Upper lobe of right lung (tissue), 1 donor: ENCODE data around the gene ROR1. TPM values are rescaled to one million over a fixed set of nuclear protein-coding genes. Genes with fewer than 3 reads are reported as not detected.

ENCODE experiments used
- ATAC-seq: fragments of 200-7000 bp; cut with Tn5 transposase; one replicate; pipeline ENCODE4 v1.9.1; 2020; ENCODE audit warnings: mild to moderate bottlenecking, moderate library complexity
- DNase-seq: peaks from one replicate; pipeline ENCODE4 v3.0.0-alpha.2; 2020
- H3K27ac ChIP-seq: fragments of 200-600 bp; one replicate; pipeline ENCODE4 v1.8.0; 2022
- H3K27me3 ChIP-seq: fragments of 200-600 bp; one replicate; pipeline ENCODE4 v1.8.0; 2022; ENCODE audit warnings: mild to moderate bottlenecking
- H3K36me3 ChIP-seq: fragments of 200-600 bp; one replicate; pipeline ENCODE4 v1.8.0; 2022
- H3K4me1 ChIP-seq: fragments of 200-600 bp; one replicate; pipeline ENCODE4 v1.8.0; 2022
- H3K4me3 ChIP-seq: fragments of 200-600 bp; one replicate; pipeline ENCODE4 v1.8.0; 2022; ENCODE audit warnings: mild to moderate bottlenecking
- H3K9me3 ChIP-seq: fragments of 200-600 bp; one replicate; pipeline ENCODE4 v1.8.0; 2022
- intact Hi-C: fragments of 100-400 bp; cut with DNase I; formaldehyde crosslinking; loops from one replicate; pipeline ENCODE4 v1.11.0; 2022
- total RNA-seq: library from RNA; stranded (reverse); fragmentation: NEBNext Ultra II Directional; extraction: Animal tissue kit (Norgen Biotek cat#: 25700); gene quantifications from one replicate; pipeline ENCODE4 v1.2.1, GENCODE V29; 2021
- TF ChIP-seq, protein P1 (sequence below): fragments of 200-600 bp; IDR thresholded peaks from one replicate; pipeline ENCODE4 v1.8.0; 2022; ENCODE audit warnings: antibody characterized with exemption
- donor health status: DM: no; HTN: yes; CAD: no; lungs with severe emphysema.

The ROR1 gene
- total RNA-seq, 1 donor from 2014 or later: 21.4 TPM

DNA sequence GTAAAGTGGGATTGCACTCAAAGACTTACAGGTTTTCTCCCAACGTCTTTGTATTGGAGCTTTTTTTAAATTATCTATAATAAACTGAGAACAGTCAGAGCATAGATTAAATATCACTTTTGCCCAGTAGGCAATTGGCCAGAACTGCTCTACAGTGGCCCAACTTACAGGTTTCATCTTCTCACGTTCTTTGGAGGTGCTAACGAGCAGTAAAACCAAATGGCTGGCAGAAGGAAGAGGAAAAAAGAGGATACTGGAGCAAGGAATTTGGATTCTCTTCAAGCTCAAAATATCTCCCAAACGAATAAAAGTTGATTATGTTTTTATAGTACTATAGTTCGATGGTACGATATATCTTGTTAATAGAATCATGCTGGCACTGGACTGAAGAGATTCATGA is 201.1 kb downstream of the ROR1 start:
- Histone ChIP-seq H3K27ac (no peak overlapping the region), H3K36me3 (no peaks in the 10 kb centered on the region), H3K4me1 (no peaks in the 10 kb centered on the region), H3K9me3 (no peaks in the 10 kb centered on the region), H3K4me3 (no peak overlapping the region), H3K27me3 (no peaks in the 10 kb centered on the region)
- ATAC-seq (no peak), DNase-seq (no peak)
- TF ChIP-seq, protein P1, sequence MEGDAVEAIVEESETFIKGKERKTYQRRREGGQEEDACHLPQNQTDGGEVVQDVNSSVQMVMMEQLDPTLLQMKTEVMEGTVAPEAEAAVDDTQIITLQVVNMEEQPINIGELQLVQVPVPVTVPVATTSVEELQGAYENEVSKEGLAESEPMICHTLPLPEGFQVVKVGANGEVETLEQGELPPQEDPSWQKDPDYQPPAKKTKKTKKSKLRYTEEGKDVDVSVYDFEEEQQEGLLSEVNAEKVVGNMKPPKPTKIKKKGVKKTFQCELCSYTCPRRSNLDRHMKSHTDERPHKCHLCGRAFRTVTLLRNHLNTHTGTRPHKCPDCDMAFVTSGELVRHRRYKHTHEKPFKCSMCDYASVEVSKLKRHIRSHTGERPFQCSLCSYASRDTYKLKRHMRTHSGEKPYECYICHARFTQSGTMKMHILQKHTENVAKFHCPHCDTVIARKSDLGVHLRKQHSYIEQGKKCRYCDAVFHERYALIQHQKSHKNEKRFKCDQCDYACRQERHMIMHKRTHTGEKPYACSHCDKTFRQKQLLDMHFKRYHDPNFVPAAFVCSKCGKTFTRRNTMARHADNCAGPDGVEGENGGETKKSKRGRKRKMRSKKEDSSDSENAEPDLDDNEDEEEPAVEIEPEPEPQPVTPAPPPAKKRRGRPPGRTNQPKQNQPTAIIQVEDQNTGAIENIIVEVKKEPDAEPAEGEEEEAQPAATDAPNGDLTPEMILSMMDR: no peak
- intact Hi-C loops: no loop called here

- peaks cover 2% of the 10 kb centered on the region for H3K4me1 ChIP-seq
- ATAC-seq (no peak), DNase-seq (no peak)
- intact Hi-C loops: no loop called here
- no peaks in the 10 kb centered on the region for H3K36me3 ChIP-seq
- no peak overlapping the region for H3K27ac ChIP-seq
- TF ChIP-seq, protein P1: no peak
- H3K9me3 ChIP-seq: no peaks in the 10 kb centered on the region
- no peak overlapping the region for H3K4me3 ChIP-seq
- no peaks in the 10 kb centered on the region for H3K27me3 ChIP-seq
These were observed 201.7 kb downstream of the ROR1 start for GRCh38 chr1:63975481-63975880.

- TF ChIP-seq, protein P1: no peak
- intact Hi-C loops: no loop called here
- DNase-seq (no peak), ATAC-seq (no peak)
- Histone ChIP-seq H3K27me3 (no peaks in the 10 kb centered on the region), H3K9me3 (no peaks in the 10 kb centered on the region), H3K4me3 (no peak overlapping the region), H3K4me1 (peaks cover 5% of the 10 kb centered on the region), H3K27ac (no peak overlapping the region), H3K36me3 (no peaks in the 10 kb centered on the region)
These were observed 202.2 kb downstream of the ROR1 start for GRCh38 chr1:63976006-63976405.

- no peak for DNase-seq
- no peak overlapping the region for H3K27ac ChIP-seq
- H3K36me3 ChIP-seq: no peaks in the 10 kb centered on the region
- peaks cover 5% of the 10 kb centered on the region for H3K4me1 ChIP-seq
- no peaks in the 10 kb centered on the region for H3K27me3 ChIP-seq
- ATAC-seq: no peak
- no peak overlapping the region for H3K4me3 ChIP-seq
- TF ChIP-seq, protein P1: no peak
- intact Hi-C loops: no loop called here
- no peaks in the 10 kb centered on the region for H3K9me3 ChIP-seq
These were observed 203.6 kb downstream of the ROR1 start for GRCh38 chr1:63977466-63977865.

- Histone ChIP-seq H3K4me1 (peaks cover 5% of the 10 kb centered on the region), H3K27me3 (no peaks in the 10 kb centered on the region), H3K4me3 (no peak overlapping the region), H3K36me3 (no peaks in the 10 kb centered on the region), H3K9me3 (no peaks in the 10 kb centered on the region), H3K27ac (peak overlapping the region; percentile 9)
- DNase-seq: no peak
- TF ChIP-seq, protein P1: no peak
- intact Hi-C loops: no loop called here
- ATAC-seq: peak; percentile 85
These were observed 207.1 kb downstream of the ROR1 start for GRCh38 chr1:63980740-63981407.

DNA sequence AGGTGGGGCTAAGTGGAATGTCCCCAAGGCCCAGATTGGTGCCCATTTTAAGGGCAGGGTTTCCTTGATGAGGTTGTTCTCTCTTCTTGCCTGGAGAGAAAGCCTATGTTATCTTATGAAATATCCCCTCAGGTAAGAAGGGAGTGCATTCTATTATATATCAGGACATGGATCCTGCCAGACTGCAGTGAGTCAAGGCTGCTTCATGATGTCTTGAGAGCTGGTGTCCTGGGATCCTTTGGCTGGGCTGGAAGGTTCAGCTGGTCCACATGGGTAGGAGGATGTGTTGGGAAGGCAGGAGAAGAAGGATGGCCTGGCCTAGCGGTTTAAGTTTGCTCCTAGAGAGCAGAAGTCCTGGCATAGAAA is 207.6 kb downstream of the ROR1 start:
- ATAC-seq (no peak), DNase-seq (no peak)
- Histone ChIP-seq H3K27ac (peak overlapping the region; percentile 9), H3K27me3 (no peaks in the 10 kb centered on the region), H3K4me1 (peaks cover 5% of the 10 kb centered on the region), H3K36me3 (no peaks in the 10 kb centered on the region), H3K9me3 (no peaks in the 10 kb centered on the region), H3K4me3 (no peak overlapping the region)
- intact Hi-C loops: no loop called here
- TF ChIP-seq, protein P1: no peak
